Left lung (tissue), 10 donors: ENCODE data around the gene PRCP. TPM values are rescaled to one million over a fixed set of nuclear protein-coding genes. Genes with fewer than 3 reads are reported as not detected.

ENCODE experiments used
- ATAC-seq: fragments of 200-7000 bp; cut with Tn5 transposase; one replicate; pipeline ENCODE4 v1.9.1; 2020; ENCODE audit warnings: moderate library complexity
- DNase-seq, 4 donors: peaks; one replicate each; pipeline ENCODE4 v3.0.0-alpha.2; 2013 to 2020
- H3K27ac ChIP-seq, 2 donors: fragments of 200-600 bp; sonication (generic) in 1 of 2; one replicate each; pipeline versions ENCODE4 v1.5.0 to v1.8.0; 2020 to 2021
- H3K27me3 ChIP-seq, 2 donors: fragments of 200-600 bp; sonication (generic) in 1 of 2; one replicate each; pipeline versions ENCODE4 v1.5.0 to v1.8.0; 2020 to 2021
- H3K36me3 ChIP-seq, 2 donors: fragments of 200-600 bp; sonication (generic) in 1 of 2; one replicate each; pipeline versions ENCODE4 v1.5.0 to v1.8.0; 2020 to 2021
- H3K4me1 ChIP-seq, 2 donors: fragments of 200-600 bp; one replicate each; pipeline ENCODE4 v1.8.0; 2021
- H3K4me3 ChIP-seq, 2 donors: fragments of 200-600 bp; sonication (generic) in 1 of 2; one replicate each; pipeline versions ENCODE4 v1.5.0 to v1.8.0; 2020 to 2021; ENCODE audit warnings: mild to moderate bottlenecking in 1 of 2
- H3K9me3 ChIP-seq, 2 donors: fragments of 200-600 bp; sonication (generic) in 1 of 2; one replicate each; pipeline versions ENCODE4 v1.5.0 to v1.8.0; 2020 to 2021
- intact Hi-C, 2 donors: fragments of 100-400 bp; cut with DNase I; formaldehyde crosslinking; loops; one replicate each; pipeline versions ENCODE4 v1.11.2 to v1.14.2; 2022
- polyA plus RNA-seq, 6 donors: library from polyadenylated mRNA; unstranded; fragments of 120-200 nt; gene quantifications; one replicate each; pipeline ENCODE4 v1.2.1, GENCODE V29; 2013; ENCODE audit not compliant: insufficient read length in 6 of 6
- total RNA-seq, 2 donors: library from RNA; stranded (reverse); fragmentation: NEBNext Ultra II Directional; extraction: Animal tissue kit (Norgen Biotek cat#: 25700); gene quantifications; one replicate each; pipeline ENCODE4 v1.2.1, GENCODE V29; 2021
- TF ChIP-seq, protein P1 (sequence below), 2 donors: fragments of 200-600 bp; sonication (generic) in 1 of 2; IDR thresholded peaks; one replicate each; pipeline versions ENCODE4 v1.5.0 to v1.8.0; 2021; ENCODE audit warnings: antibody characterized with exemption in 2 of 2
- donor health status: DM: no; HTN: yes; CAD: no.
- donor health status: DM: no; HTN: no; CAD: no.

The PRCP gene
- total and polyA plus RNA-seq, 8 donors, result 82.4 to 261 (median 228) TPM

DNA sequence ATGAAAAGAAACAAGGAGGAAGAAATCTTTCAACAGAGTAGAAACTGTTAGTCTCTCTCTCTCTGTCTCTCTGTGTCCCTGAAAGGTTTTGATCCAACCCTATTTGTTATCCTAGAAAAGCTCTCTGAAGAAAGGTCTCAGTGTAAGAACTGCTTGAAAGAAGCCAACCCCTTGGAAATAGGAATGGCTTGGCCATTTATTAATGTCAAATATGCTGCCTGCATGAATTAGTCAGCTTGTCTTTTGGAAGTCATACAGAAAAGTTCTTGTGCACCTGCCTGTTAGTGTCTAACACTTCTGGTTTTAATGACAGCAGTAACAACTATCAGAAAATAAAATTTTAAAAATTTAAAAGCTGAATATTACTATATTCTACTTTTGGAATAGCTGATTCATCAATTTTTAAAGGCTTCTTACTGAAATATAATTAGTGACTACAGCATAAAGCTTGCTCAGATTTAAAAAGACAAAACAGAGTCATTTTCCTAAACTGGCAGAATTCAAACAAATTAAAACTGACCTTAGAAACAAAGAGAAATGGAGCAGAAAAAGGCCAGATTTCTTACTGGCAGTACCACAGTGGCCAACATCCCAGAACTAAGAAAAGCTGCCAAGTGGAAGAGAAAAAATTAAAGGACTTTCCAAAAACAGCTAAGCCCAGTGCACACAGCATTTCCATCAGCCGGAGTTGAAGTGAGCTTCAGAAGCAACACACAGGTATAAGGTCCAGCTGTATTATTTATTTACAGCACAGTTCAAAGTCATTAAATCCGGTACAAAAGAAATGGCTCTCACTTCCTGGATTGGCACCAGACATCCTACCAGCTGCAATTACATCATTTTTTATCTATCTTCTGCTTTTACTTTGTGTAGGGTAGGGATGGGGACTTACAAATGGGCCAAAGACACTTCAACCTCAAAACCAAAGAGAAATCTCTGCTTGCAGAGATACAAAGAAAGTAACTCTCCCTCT, 76.3 kb downstream of the PRCP start:
- ATAC-seq, result no peak
- Histone ChIP-seq H3K9me3 (no peaks in the 10 kb centered on the region), H3K27me3 (no peaks in the 10 kb centered on the region), H3K4me1 (no peaks in the 10 kb centered on the region), H3K4me3 (no peak overlapping the region), H3K36me3 (peaks cover 0 to 12% of the 10 kb centered on the region in 2 donors), H3K27ac (no peak overlapping the region)
- no peak for DNase-seq
- intact Hi-C loops, result no loop called here
- TF ChIP-seq, protein P1, sequence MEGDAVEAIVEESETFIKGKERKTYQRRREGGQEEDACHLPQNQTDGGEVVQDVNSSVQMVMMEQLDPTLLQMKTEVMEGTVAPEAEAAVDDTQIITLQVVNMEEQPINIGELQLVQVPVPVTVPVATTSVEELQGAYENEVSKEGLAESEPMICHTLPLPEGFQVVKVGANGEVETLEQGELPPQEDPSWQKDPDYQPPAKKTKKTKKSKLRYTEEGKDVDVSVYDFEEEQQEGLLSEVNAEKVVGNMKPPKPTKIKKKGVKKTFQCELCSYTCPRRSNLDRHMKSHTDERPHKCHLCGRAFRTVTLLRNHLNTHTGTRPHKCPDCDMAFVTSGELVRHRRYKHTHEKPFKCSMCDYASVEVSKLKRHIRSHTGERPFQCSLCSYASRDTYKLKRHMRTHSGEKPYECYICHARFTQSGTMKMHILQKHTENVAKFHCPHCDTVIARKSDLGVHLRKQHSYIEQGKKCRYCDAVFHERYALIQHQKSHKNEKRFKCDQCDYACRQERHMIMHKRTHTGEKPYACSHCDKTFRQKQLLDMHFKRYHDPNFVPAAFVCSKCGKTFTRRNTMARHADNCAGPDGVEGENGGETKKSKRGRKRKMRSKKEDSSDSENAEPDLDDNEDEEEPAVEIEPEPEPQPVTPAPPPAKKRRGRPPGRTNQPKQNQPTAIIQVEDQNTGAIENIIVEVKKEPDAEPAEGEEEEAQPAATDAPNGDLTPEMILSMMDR (IDR thresholded peaks at IDR 0.05), result no peak

DNA sequence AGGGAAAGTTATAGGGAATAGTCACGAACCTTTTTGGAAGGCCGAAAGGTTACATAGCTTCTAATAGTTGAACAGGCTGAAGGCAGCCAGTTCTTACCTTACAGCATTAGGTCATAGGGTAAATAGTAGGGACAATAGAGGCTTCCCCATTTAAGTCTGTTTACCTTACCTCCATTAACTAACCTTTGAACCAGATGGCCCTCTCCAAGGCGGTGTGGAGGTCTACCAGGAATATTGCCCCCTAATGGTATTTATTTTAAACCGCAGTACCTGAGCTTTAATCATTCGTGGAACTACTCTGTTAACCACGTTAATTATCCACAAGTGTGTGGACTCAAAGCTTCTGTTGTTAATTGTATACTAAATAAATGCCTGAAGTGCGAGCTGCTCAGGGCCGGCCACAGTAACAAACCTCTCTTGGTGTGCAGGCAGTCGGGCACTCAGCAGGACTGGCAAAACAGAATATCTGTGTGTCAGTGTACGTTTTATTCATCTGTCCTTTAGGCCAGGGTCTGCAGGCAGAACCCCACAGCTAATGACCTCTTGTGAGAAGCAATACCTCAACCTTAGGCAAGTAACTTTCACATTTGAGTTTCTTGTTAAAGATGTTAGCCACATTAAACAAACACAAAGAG, 81.7 kb downstream of the PRCP start:
- H3K27ac ChIP-seq, result no peak overlapping the region
- no peak overlapping the region for H3K4me3 ChIP-seq
- H3K36me3 ChIP-seq, result no peaks in the 10 kb centered on the region
- no peaks in the 10 kb centered on the region for H3K4me1 ChIP-seq
- DNase-seq (no peak), ATAC-seq (no peak)
- H3K27me3 ChIP-seq, result no peaks in the 10 kb centered on the region
- TF ChIP-seq, protein P1 (IDR thresholded peaks at IDR 0.05), result no peak
- intact Hi-C loops, result no loop called here
- no peaks in the 10 kb centered on the region for H3K9me3 ChIP-seq

DNA sequence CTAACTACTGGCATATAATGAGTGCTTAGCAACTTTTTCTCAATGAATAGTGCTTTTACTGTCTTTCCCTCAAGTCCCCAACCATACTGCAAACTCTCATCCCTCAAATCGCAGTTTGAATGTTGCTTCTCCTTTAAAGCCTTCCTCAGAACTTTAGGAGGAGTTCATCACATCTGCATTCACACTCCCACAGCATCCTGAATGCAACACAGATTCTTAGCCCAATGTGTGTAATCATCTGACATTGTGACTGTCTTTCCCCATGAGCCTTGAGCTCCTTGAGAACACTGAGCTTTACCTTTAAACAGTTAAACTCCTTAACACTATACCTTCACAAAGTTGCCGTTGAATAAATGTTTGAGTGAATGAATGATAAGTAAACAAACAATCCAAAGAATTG, 84.8 kb downstream of the PRCP start:
- H3K27me3 ChIP-seq, result no peaks in the 10 kb centered on the region
- intact Hi-C loops, result no loop called here
- TF ChIP-seq, protein P1 (IDR thresholded peaks at IDR 0.05), result no peak
- DNase-seq, result no peak
- H3K27ac ChIP-seq, result no peak overlapping the region
- no peaks in the 10 kb centered on the region for H3K4me1 ChIP-seq
- no peaks in the 10 kb centered on the region for H3K9me3 ChIP-seq
- no peak overlapping the region for H3K4me3 ChIP-seq
- no peaks in the 10 kb centered on the region for H3K36me3 ChIP-seq
- no peak for ATAC-seq

DNA sequence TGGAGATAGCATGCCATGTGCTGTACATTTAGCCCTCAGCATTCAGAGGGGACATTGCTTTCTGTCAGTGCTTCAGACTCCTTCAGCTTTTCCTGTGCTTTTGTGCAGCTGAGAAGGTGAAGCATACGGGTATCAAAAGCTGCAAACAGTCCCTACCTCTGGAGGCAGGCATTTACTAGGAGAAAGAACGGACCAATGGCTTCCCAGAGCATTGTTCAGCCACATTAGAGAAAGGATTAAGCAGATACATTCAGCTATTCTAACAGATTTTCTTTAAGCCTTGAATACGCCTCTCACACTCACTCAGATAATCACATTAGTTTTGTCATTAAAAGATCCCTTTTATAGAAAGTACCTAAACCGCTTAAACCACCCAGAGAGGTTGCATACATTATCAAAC, 85.9 kb downstream of the PRCP start:
- H3K27ac ChIP-seq, result no peak overlapping the region
- no peaks in the 10 kb centered on the region for H3K36me3 ChIP-seq
- TF ChIP-seq, protein P1 (IDR thresholded peaks at IDR 0.05), result no peak
- H3K4me3 ChIP-seq, result no peak overlapping the region
- intact Hi-C loops, result no loop called here
- no peaks in the 10 kb centered on the region for H3K4me1 ChIP-seq
- no peaks in the 10 kb centered on the region for H3K27me3 ChIP-seq
- H3K9me3 ChIP-seq, result no peaks in the 10 kb centered on the region
- no peak for ATAC-seq
- DNase-seq, result no peak

DNA sequence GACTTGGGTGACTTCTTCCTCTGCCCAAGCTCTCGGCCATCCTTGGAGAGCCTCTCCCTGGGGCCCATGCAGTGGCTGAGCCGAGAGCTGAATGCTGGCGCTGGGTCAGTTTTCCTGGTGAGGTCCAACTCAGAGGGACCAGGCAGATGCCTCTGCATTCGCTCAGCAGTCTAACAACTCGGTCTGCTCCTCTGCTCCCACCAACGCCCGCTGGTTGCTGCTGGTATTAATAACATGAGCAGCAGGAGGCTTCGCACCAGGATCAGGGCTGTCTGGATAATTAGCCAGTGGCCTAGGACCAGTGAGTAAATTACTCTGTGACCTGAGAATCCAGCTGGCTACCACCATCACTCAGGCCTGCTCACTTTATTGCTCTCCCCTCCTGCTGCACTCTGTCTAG, 88.9 kb downstream of the PRCP start:
- H3K4me3 ChIP-seq, result no peak overlapping the region
- no peaks in the 10 kb centered on the region for H3K36me3 ChIP-seq
- H3K27me3 ChIP-seq, result peaks cover 0 to 3% of the 10 kb centered on the region in 2 donors
- ATAC-seq, result no peak
- TF ChIP-seq, protein P1 (IDR thresholded peaks at IDR 0.05), result no peak
- intact Hi-C loops, result no loop called here
- H3K9me3 ChIP-seq, result no peaks in the 10 kb centered on the region
- peak in 1 of 4 donors; percentile 66 for DNase-seq
- H3K27ac ChIP-seq, result no peak overlapping the region
- no peaks in the 10 kb centered on the region for H3K4me1 ChIP-seq
